GM12801 (cell line): Measurements from ENCODE around the gene REG4.

Experiments
- CTCF ChIP-seq: IDR thresholded peaks from one replicate; pipeline ENCODE4 v1.5.1; 2011; ENCODE audit warnings: control low read depth; ENCODE audit not compliant: insufficient read length; ENCODE audit errors: extremely low read depth

Gene REG4

DNA sequence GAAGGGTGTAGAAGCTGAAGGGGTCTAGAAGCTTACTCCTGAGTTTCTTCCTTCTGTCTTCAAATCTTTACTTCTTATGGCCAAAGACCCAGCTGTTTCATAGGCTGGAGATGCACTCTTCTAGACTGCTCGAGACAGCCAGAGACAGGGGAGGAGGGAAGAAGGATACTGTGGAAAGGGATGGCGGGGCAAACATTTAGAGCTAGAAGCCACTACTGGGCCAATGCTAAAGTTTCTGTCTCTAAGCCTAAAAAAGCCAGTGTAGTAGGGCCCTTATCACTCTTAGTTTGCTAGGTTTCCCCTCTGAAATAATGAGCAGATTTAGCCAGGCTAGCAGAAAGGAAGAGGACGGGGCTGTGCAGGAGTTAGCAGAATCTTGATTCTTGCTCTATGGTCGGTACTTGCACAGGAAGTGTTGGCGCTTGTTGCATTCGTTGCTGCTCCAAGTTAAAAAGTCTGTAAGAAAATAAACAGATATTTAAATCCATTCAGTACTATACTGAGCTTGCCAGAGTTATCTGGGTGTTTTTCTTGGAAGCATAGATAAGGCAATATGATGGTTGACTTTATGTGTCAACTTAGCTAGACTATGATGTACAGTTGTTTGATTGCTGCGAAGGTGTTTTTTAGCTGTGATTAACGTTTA, 16.9 kb downstream of the REG4 start:
- no peak for TF ChIP-seq CTCF

- TF ChIP-seq CTCF: no peak
These were observed 19.9 kb downstream of the REG4 start for GRCh38 chr1:119791377-119791776.

DNA sequence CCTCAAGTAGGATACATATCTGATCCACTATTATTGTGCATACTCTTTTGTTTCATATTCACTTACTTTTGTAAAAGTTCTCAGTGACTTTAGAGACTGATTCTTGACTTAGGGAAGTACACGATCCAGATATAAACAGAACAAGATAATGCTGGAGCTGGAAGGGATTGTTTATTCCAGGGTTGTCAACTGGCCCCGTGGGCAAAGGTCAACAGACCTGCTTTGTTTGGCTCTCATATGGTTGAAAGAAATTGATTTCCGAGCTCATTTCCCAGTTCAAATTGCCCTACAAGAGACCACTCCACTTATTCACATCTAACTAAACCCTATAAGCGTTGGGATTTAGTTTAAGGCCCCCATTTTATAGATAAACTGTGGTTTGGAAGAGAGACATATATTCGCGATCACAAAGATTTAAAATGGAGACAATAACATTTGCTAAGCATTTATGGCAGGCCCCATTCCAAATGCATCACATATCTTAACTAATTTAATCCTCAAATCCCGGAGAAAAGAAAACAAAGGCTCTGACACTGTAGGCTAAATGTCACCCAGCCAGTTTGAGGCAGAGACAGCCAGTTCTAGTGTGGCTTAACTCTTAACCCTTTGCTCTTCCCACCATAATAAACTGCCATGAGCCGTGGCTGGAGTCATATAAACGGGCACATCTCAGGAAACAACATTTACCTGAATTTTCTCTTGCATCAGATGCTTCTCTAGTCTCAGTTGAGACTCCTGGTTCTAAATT, 20.6 kb downstream of the REG4 start:
- no peak for TF ChIP-seq CTCF

DNA sequence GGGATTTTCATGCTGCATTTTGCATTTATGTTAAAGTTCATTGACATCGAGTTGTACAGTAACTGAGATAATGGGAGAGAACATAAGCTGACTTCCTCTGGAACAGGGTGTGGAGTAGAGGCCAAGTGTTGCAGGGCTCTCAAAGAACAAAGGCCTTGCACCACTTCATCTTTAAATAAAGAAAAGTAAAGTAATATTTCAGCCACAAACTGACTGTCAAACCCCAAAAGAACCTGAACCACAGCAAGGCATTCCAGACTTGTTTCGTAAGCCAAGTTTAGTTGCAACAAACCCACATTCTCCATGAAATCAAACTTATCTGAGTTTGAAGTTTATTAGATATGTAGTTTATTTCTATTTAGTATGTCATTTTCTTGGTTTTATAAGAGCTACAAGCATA, 23.5 kb downstream of the REG4 start:
- TF ChIP-seq CTCF: no peak

GRCh38 chr1:119784191-119784781, 27.0 kb downstream of the REG4 start:
- no peak for TF ChIP-seq CTCF

DNA sequence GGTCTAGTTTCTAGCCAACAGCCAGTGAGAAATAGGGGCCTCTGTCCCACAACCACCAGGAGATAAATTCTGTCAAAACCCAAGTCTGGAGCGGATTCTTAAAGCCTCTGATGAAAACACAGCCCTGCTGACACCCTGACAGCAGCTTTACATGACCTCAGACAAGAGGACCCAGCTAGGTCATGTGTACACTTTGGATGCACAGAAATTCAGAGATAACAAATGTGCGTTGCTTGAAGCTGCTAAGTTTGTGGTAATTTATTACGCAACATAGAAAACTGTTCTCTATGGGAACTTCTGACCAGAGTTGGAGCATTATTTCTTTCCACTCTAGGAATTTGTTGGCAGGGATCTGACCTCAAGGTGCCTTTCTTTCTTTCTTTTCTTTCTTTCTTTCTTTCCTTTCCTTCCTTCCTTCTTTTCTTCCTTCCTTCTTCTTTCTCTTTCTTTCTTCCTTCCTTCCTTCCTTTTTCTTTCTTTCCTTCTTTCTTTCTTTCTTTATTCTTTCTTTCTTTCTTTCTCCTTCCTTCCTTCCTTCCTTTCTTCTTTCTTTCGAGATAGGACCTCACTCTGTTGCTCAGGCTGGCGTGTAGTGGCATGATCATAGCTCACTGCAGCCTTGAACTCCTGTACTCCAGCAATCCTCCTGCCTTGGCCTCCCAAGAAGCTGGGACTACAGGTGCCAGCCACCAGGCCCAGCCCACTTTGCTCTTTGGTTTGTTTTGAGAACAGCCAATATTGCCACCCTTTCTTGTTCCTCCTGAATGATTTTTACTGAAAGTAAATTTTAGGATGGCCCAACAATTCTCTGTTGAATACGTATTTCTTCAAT, 27.7 kb downstream of the REG4 start:
- no peak for TF ChIP-seq CTCF
